ENCODE results near the gene DYNC2H1.

The DYNC2H1 gene

DNA sequence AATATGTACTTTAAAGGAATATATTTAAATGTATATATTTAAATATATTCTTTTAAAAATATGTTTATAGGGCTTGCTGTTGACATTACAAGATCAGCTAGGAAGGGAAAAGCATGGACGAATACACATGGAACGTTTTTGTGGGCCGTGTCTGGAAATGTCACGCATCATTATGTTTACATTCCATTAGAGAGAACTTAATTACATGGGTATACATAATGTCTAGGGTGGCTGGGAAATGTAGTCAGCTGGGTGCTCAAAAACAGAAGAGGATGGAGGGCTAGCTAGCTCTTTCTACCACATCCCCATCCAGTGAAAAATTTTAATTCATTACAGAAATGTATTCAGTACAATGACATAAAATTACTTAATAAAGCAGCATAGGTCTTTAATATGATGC lies 371.2 kb downstream of the DYNC2H1 start:
- no peak for DNase-seq

DNA sequence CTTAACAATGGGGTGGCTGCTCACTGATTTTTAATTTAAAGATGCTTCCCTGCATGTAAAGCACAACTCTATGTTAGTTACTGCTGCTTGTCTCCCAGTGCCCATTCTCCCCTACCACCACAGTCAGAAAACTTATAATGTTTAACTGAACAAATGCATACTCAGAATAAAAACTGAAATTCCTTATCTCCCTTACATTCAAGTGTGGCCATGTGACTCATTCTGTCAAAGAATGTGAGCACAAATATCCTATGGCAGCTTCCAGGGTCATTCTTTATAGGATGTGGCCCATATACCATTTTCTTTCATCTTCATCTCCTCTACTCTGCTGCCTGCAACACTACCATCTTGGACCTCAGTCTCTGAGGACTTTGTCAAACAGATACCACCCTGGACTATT lies 374.8 kb downstream of the DYNC2H1 start:
- DNase-seq: no peak

DNA sequence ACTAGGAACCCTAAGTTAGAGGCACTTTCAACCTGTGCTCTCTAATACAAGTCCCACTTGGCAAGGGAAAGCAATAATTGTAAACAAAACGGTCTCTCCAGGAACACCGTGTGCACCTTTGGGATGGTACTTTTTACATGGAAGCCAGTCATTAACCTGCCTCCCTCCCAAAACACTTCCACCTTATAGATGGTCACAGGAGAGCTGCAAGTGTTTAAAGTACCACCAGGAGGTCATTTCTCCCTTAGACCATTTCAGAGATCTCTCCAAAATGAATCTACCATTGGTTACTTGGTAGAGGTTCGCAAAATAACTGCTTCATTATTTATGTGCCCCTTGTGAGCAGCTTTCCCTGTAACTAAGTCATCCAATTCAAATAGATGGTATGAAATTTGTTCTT lies 375.3 kb downstream of the DYNC2H1 start:
- DNase-seq: no peak

DNA sequence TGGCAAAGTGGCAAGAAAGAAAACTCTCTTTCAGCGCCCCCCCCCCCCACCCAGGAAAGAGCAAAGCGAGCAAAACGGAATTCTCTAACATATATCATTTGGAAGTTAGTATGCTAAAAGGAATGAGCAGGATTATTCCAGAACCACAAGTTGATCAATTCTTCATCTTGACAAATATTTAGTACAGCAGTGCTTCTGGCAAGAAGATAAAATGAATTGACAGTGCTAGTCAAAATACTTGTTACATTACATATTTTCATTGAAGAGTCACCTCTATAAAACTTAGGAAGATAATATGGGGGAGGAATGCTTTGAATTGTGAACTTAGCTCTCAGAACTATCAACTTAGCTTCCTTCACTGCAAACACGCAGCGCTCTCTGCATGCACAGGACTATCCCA lies 377.4 kb downstream of the DYNC2H1 start:
- no peak for DNase-seq

DNA sequence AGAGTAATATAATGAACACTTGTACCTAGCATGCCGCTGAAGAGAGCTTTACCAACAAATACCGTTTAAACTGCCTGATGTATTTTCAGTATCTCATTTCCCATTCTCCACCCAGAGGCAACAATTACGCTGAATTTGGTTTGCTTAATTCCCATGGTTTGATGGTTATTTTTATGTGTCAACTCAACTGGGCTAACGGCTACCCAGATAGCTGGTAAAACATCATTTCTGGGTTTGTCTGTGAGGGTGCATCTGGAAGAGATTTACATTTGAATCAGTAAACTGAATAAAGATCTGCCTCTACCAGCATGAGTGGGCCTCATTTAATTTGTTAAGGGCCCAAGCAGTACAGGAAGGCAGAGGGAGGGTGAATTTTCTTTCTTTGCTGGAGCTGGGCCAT lies 377.9 kb downstream of the DYNC2H1 start:
- DNase-seq: no peak

DNA sequence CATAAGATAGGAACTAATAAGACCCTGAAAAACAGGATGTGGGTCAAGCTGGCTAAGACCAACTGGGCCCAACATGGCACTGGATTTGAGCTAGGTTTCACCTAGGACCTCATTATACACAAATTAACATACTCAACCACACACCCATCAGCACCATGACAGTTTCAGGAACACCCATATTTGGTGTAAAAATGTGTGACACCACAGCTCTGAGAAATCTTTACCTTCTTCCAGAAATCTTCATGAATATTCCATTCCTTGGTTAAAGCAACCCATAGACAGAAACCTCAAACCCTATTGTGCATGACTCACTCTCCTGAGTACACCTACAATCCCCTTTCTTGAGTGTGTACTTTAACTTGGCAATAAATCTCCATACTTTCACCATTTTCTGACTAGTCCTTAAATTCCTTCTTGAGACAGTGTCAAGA lies 378.8 kb downstream of the DYNC2H1 start:
- no peak for DNase-seq

DNA sequence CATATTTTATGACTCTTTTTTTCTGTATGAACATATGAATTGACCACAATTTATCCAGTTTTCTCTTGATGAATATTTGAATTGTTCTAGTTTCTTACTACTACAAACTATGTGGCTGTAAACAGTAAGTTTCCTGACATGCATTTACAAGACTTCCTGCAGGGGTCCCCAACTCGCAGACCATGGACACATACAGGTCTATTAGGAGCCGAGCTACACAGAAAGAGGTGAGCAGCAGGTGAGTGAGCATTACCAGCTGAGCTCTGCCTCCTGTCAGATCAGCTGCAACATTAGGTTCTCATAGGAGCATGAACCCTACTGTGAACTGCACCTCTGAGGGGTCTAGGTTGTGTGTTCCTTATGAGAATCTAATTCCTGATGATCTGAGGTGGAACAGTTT lies 379.4 kb downstream of the DYNC2H1 start:
- DNase-seq: no peak

DNA sequence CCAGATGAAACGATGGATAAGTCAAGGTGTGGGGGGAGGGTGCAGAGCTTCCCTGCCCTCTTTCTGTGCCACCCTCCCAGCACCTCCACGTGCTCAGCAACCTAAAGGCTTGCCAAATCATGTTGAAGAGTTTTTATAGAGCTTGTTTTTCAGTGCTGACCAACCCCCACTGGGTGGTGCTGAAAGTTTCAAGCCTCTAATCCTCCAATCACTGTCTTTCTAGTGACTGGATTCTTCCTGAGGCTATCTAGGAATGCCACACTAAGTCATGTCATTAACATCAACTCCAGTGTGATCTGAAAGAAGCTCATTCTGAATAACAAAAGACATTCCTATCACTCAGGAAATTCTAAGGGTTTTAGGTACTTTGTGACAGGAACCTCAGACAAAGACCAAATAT lies 382.6 kb downstream of the DYNC2H1 start:
- no peak for DNase-seq

DNA sequence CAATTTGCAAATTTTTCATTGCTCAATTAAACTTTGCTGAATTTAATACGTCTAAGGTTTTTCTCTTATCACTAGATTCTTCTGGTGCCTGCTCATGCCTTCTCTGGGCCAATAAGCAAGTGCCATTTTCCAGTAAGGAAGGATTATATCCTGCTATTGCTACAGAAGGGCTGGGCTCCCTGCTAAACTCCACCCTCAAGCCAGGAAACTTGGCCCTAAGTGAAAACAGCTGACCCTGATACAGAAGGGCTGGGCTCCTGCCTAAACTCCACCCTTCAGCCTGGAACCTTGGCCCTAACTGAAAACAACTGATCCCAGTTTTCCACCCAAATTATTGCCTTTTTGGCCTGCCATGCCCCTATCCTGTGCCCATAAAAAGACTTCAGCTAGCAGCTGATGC lies 385.3 kb downstream of the DYNC2H1 start:
- no peak for DNase-seq

DNA sequence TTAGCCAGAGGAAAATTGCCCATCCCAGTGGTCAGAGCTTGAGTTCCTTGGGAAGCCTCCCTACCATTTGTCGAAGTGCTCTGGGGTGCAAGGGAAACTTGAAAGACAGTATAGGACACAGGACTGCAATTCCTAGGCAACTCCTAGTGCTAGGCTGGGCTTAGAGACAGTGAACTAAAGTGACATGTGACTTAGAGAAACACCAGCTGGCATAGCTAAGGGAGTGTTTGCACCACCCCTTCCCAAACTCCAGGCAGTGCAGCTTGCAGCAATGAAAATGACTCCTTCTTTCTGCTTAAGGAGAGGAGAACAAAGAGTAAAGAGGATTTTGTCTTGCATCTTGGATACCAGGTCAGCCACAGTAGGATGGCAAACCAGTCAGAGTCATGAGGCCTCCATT lies 388.0 kb downstream of the DYNC2H1 start:
- no peak for DNase-seq

DNA sequence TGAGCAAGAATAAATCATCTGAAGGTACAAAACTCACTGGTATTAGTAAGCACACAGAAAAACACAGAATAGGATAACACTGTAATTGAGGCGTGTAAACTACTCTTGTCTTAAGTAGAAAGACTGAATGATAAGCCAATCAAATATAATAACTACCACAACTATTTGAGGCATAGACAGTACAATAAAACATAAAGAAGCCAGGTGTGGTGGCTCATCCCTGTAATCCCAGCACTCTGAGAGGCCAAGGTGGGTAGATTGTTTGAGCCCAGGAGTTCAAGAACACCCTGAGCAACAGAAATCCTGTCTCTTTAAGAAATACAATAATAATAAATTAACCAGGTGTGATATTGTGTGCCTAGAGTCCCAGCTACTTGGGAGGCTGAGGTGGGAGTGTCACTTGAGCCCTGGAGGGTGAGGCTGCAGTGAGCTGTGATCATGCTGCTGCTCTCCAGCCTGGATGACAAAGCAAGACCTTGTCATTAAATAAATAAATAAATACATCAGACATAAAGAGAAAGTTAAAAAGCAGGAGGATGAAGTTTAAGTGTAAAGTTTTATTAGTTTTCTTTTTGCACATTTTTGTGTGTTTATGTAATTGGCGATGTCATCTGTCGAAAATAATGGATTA lies 390.6 kb downstream of the DYNC2H1 start:
- DNase-seq: no peak

DNA sequence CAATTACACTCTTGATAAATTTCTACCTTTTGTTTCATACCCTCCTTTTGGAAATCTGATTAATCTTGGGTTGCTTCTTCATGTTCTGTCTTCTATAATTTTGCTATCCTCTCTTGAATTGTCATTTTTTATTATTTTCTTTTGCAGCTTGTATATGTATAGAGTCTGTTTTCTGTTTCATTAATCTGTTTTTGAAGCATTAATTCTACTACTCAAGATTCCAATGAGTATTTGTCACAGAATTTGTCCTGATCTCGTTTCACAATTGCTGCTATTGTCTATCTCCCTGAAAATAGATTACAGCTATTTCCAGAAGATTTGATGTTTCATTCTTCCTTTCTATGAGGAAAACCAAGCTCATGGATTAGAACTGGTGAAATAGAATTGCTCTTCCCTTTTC lies 406.1 kb downstream of the DYNC2H1 start:
- DNase-seq: no peak

DNA sequence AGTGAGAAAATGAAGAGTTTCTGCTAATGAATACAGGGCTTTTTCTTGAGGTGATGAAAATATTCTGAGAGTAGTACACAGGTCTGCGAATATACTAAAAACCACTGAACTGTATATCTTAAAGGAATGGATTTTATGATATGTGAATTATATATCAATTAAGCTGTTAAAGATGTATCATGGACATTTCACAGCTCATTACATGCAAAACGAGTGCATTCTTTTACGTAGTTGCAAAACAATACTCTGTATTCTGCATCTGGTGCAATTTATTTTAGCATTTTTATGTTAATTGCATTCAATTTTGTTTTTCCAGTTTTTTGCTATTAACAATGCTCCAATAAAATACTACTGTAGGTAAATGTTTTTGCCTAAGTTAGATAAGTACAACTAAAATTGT lies 411.6 kb downstream of the DYNC2H1 start:
- no peak for DNase-seq

DNA sequence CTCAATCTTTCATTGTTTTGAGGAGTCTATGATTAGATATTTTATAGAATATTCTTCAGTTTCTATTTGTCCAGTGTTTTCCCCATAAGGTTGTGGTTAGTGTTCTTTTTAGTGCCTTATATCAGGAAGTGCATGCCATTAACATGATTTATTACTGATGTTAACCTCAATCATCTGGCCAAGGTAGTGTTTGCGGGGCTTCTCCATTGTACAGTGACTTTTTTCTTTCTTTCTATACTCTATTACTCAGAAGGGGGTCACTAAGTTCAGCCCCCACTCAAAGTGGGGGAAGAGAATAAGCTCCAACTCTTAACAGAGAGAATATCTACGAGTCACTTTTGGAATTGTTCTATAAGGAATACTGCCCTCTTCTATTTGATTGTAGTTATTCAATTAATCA lies 415.8 kb downstream of the DYNC2H1 start:
- DNase-seq: no peak

DNA sequence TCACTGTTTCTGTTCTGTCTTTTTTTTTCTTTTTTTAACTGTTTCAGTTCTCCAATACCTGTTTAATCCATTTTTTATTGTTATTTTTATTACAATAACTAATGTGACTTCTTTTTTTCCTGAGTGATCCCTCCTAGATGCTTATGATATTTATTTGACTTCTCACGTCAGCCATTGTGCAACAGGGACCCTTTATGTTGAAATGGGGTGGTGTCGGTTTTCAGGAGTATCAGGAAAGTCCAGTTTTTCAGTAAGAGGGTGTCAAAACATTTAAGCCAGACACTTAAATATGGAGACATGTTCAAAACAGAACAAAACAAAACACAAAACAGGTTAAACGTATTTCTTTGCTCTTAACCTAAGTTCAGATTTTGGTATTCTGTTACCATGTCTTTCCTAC lies 418.8 kb downstream of the DYNC2H1 start:
- DNase-seq: no peak

DNA sequence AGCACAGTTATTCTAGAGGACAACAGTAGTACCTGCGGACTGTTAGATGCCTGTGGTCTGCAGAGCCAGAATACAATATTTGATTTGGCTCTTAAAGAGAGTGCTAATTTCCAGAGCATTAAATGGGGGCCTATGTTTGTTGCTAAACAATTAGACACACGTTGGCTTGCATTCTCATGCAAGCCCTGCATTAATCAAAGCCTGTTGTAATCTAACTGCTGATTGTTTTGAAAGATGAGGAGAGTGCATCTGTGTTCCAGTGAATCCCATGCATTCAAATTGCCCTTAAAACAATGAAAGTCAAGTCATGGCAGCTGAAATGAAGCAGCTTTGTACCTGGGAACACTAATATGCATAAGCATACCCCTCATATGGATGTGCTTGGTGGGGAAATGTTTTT lies 419.4 kb downstream of the DYNC2H1 start:
- DNase-seq: no peak

DNA sequence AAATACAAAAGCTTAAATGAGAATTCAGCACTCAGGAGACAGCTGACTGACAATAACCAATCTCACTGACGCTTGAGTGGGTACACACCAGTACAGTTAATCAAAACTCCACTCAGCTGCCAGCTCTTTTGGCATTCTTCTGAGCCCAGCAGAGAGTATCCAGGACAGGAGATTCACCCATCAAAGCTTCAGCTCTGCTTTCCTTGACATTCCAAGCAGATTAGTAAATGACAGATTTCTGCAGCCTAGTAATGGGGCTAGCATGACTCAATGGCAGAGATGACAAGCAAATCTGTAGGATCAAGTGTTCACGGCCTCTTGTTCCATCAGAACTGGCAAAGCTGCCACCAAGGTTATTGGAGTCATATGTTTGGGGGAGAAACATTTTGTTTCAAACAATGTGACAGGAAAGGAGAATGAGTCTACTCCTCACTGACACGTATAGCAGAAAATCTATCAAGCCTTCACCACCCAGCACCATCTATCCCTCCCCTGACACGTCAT lies 420.0 kb downstream of the DYNC2H1 start:
- DNase-seq: no peak
